Esophagus squamous epithelium (tissue), 5 donors: Measurements from ENCODE around the gene ACP7. TPM values are rescaled to one million over a fixed set of nuclear protein-coding genes. Genes with fewer than 3 reads are reported as not detected.

Experiments used
- DNase-seq: peaks from one replicate; lab custom pipeline; 2025; lab: John Stamatoyannopoulos, UW
- H3K27ac ChIP-seq, 4 donors: fragments of 200-600 bp; sonication (generic); one replicate each; pipeline ENCODE4 v1.5.1; 2016 to 2019; ENCODE audit warnings: mild to moderate bottlenecking in 1 of 4
- H3K27me3 ChIP-seq, 4 donors: fragments of 200-600 bp; sonication (generic); 1 replicate in 3 of 4; 2 replicates in 1 of 4; pipeline versions ENCODE4 v1.5.1 to v1.6.0; 2017 to 2021; ENCODE audit warnings: antibody characterized with exemption in 1 of 4
- H3K36me3 ChIP-seq, 3 donors: fragments of 200-600 bp; sonication (generic); one replicate each; pipeline ENCODE4 v1.5.1; 2016 to 2019
- H3K4me1 ChIP-seq, 3 donors: fragments of 200-600 bp; sonication (generic); one replicate each; pipeline ENCODE4 v1.5.1; 2017 to 2019
- H3K4me3 ChIP-seq, 4 donors: fragments of 200-600 bp; sonication (generic); 1 replicate in 3 of 4; 2 replicates in 1 of 4; pipeline ENCODE4 v1.5.1; 2016 to 2019; ENCODE audit warnings: mild to moderate bottlenecking in 2 of 4, moderate library complexity in 1 of 4
- H3K9me3 ChIP-seq, 3 donors: fragments of 200-600 bp; sonication (generic); one replicate each; pipeline ENCODE4 v1.5.1; 2016 to 2019
- CTCF ChIP-seq, 6 experiments: fragments of 450-650 bp in 4 of 6; fragments of 200-600 bp in 2 of 6; sonication (generic) in 2 of 6; IDR thresholded peaks; one replicate each; pipeline ENCODE4 v1.5.1; 2016 to 2019; ENCODE audit warnings: antibody characterized with exemption in 6 of 6, mild to moderate bottlenecking in 4 of 6, moderate library complexity in 4 of 6
- POLR2A ChIP-seq, 4 donors: fragments of 450-650 bp; IDR thresholded peaks; one replicate each; pipeline ENCODE4 v1.6.1; 2017; ENCODE audit warnings: antibody characterized with exemption in 4 of 4, mild to moderate bottlenecking in 4 of 4, moderate library complexity in 3 of 4
- WGBS, 2 donors: methylation state at CpG; one replicate each; pipeline ENCODE4 v1.1.5; 2018; 5-methylcytosine and 5-hydroxymethylcytosine counted together
- intact Hi-C: fragments of 100-400 bp; cut with DNase I; formaldehyde crosslinking; loops from one replicate; pipeline ENCODE4 v1.15.0; 2022
- total RNA-seq, 4 donors: library from RNA; depleted of rRNA; stranded (reverse); fragments of >200 nt; gene quantifications; one replicate each; pipeline ENCODE4 v1.1.0, GENCODE V29; 2016
- donor health status: DM: yes; HTN: yes; CAD: no.

The ACP7 gene
- total RNA-seq, 4 donors from 2014 or later = 0.19 to 0.57 (median 0.40) TPM; not detected in 1

DNA sequence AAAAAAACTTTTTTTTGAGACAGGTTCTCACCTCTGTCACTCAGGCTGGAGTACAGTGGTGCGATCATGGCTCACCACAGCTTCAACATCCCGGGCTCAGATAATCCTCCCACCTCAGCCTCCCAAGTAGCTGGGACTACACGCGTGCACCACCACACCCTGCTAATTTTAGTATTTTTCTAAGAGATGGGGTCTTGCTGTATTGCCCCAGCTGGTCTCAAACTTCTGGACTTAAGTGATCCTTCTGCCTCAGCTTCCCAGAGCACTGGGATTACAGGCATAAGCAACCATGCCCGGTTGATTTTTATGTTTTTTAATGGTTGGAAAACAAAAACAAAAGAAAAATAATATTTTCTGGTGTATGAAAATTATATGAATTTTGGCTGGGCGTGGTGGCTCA is 9.2 kb upstream of the ACP7 start:
- no peaks in the 10 kb centered on the region for H3K4me1 ChIP-seq
- TF ChIP-seq POLR2A (IDR thresholded peaks at IDR 0.05) (no peak), CTCF (IDR thresholded peaks at IDR 0.05) (no peak)
- DNase-seq = no peak
- peaks cover 0 to 30% (median 0%) of the 10 kb centered on the region in 4 donors for H3K27me3 ChIP-seq
- WGBS, 2 donors = 84 to 94% methylated on average over 6 of the region's 6 CpGs
- no peaks in the 10 kb centered on the region for H3K9me3 ChIP-seq
- intact Hi-C loops = no loop called here
- H3K36me3 ChIP-seq = no peaks in the 10 kb centered on the region
- H3K27ac ChIP-seq = no peak overlapping the region
- H3K4me3 ChIP-seq = no peak overlapping the region

DNA sequence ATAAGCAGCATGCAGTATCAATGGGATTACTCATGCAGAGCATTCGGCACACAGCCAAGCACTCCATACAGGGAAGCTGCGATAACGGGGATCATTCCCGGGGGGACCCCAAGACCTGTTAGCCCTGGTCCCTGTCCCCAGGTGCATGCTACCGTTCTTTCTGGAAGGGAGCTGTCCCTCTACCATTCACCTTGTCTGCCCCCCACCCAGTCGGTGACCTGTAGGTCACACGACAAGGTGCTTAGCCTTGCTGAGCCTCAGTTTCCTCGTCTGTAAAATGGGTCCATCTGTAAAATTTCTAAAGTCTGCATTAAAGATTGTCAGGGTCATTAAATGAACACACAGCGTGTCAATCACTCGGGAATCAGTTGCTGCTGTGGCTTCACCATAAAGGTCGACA is 6.8 kb upstream of the ACP7 start:
- WGBS, 2 donors = 88 to 90% methylated on average over 10 to 11 of the region's 11 CpGs
- H3K9me3 ChIP-seq = no peaks in the 10 kb centered on the region
- no peak for DNase-seq
- no peak overlapping the region for H3K4me3 ChIP-seq
- peaks cover 0 to 53% (median 4%) of the 10 kb centered on the region in 4 donors for H3K27me3 ChIP-seq
- peaks cover 0 to under 1% (median 0%) of the 10 kb centered on the region in 3 donors for H3K4me1 ChIP-seq
- no peaks in the 10 kb centered on the region for H3K36me3 ChIP-seq
- intact Hi-C loops = no loop called here
- TF ChIP-seq POLR2A (IDR thresholded peaks at IDR 0.05) (no peak), CTCF (IDR thresholded peaks at IDR 0.05) (no peak)
- no peak overlapping the region for H3K27ac ChIP-seq

- Histone ChIP-seq H3K4me3 (no peak overlapping the region), H3K9me3 (no peaks in the 10 kb centered on the region), H3K27me3 (peaks cover 0 to 66% (median 5%) of the 10 kb centered on the region in 4 donors), H3K36me3 (no peaks in the 10 kb centered on the region), H3K4me1 (peaks cover 0 to 13% (median 5%) of the 10 kb centered on the region in 3 donors), H3K27ac (peak overlapping the region in 1 of 4 donors; percentile 12)
- DNase-seq = no peak
- 31 to 45% methylated on average over 7 of the region's 7 CpGs for WGBS, 2 donors
- intact Hi-C loops = no loop called here
- no peak for TF ChIP-seq POLR2A (IDR thresholded peaks at IDR 0.05)
- no peak for TF ChIP-seq CTCF (IDR thresholded peaks at IDR 0.05)
Measured at GRCh38 chr19:39078436-39079200, 5.5 kb upstream of the ACP7 start.

DNA sequence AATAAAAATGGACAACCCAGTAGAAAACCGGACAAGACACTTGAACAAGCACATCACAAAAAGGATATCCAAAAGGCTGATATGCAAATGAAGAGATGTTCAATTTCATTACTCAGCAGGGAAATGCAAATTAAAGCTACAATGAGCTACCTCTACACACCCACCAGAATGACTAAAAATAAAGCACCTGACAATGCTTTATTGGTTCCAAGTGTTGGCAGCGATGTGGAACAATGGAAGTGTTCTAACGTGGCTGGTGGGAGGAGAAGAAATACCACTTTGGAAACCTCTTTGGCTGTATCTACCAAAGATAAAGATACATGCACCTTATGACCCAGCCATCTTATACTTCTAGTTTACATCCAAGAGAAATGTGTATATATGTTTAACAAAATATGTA is 3.7 kb upstream of the ACP7 start:
- WGBS, 2 donors = 33 to 40% methylated on average over 3 of the region's 3 CpGs
- peaks cover 0 to 84% (median 8%) of the 10 kb centered on the region in 4 donors for H3K27me3 ChIP-seq
- H3K4me1 ChIP-seq = peaks cover 5 to 22% (median 13%) of the 10 kb centered on the region in 3 donors
- no peaks in the 10 kb centered on the region for H3K9me3 ChIP-seq
- intact Hi-C loops = no loop called here
- DNase-seq = no peak
- H3K27ac ChIP-seq = no peak overlapping the region
- H3K36me3 ChIP-seq = no peaks in the 10 kb centered on the region
- TF ChIP-seq POLR2A (IDR thresholded peaks at IDR 0.05) (no peak), CTCF (IDR thresholded peaks at IDR 0.05) (no peak)
- H3K4me3 ChIP-seq = no peak overlapping the region

GRCh38 chr19:39082167-39082566 is 2.0 kb upstream of the ACP7 start:
- DNase-seq = no peak
- 86 to 90% methylated on average over 7 of the region's 7 CpGs for WGBS, 2 donors
- Histone ChIP-seq H3K9me3 (no peaks in the 10 kb centered on the region), H3K4me3 (no peak overlapping the region), H3K27ac (no peak overlapping the region), H3K27me3 (peaks cover 0 to 82% (median 8%) of the 10 kb centered on the region in 4 donors), H3K4me1 (peaks cover 5 to 22% (median 13%) of the 10 kb centered on the region in 3 donors), H3K36me3 (no peaks in the 10 kb centered on the region)
- no peak for TF ChIP-seq CTCF (IDR thresholded peaks at IDR 0.05)
- TF ChIP-seq POLR2A (IDR thresholded peaks at IDR 0.05) = no peak
- intact Hi-C loops = no loop called here
